ENCODE measurements around the gene SEPHS2. TPM values are rescaled to one million over a fixed set of nuclear protein-coding genes. Genes with fewer than 3 reads are reported as not detected.
A peak's percentile ranks its signal among the peaks of the same experiment; 100 is the strongest.

The SEPHS2 gene
- total and polyA plus RNA-seq, 2 experiments from 2014 or later, result 14.0 to 51.9 TPM

- Histone ChIP-seq H3K27ac (peak overlapping the region; percentile 86), H3K4me1 (ENCODE audit: low read depth) (no peaks in the 10 kb centered on the region), H3K36me3 (peaks cover 3% of the 10 kb centered on the region), H3K4me3 (peak overlapping the region; percentile 38), H3K9me3 (ENCODE audit: low read depth) (no peaks in the 10 kb centered on the region), H3K27me3 (no peaks in the 10 kb centered on the region)
- no peak for DNase-seq (ENCODE audit: low read depth in 1 of 2, low spot score in 1 of 2)
- TF ChIP-seq CTCF (IDR thresholded peaks at IDR 0.05; ENCODE audit: low read depth, low read length), result peak; percentile 11
Measured at GRCh38 chr16:30418350-30419181, 27.1 kb downstream of the SEPHS2 start.

- Histone ChIP-seq H3K9me3 (ENCODE audit: low read depth) (no peaks in the 10 kb centered on the region), H3K4me3 (peak overlapping the region; percentile 38), H3K27me3 (no peaks in the 10 kb centered on the region), H3K27ac (peak overlapping the region; percentile 86), H3K4me1 (ENCODE audit: low read depth) (no peaks in the 10 kb centered on the region), H3K36me3 (peaks cover 4% of the 10 kb centered on the region)
- no peak for TF ChIP-seq CTCF (IDR thresholded peaks at IDR 0.05; ENCODE audit: low read depth, low read length)
- DNase-seq (ENCODE audit: low read depth in 1 of 2, low spot score in 1 of 2), result peak; percentile 94 to 96
Measured at GRCh38 chr16:30417529-30418349, 27.9 kb downstream of the SEPHS2 start.

GRCh38 chr16:30416624-30417528 is 28.8 kb downstream of the SEPHS2 start:
- Histone ChIP-seq H3K9me3 (ENCODE audit: low read depth) (no peaks in the 10 kb centered on the region), H3K4me3 (peak overlapping the region; percentile 38), H3K36me3 (peaks cover 3% of the 10 kb centered on the region), H3K4me1 (ENCODE audit: low read depth) (no peaks in the 10 kb centered on the region), H3K27me3 (no peaks in the 10 kb centered on the region), H3K27ac (no peak overlapping the region)
- no peak for TF ChIP-seq CTCF (IDR thresholded peaks at IDR 0.05; ENCODE audit: low read depth, low read length)
- peak in 1 of 2 donors; percentile 18 for DNase-seq (ENCODE audit: low read depth in 1 of 2, low spot score in 1 of 2)

- no peaks in the 10 kb centered on the region for H3K27me3 ChIP-seq
- no peak for TF ChIP-seq CTCF (IDR thresholded peaks at IDR 0.05; ENCODE audit: low read depth, low read length)
- no peaks in the 10 kb centered on the region for H3K9me3 ChIP-seq (ENCODE audit: low read depth)
- no peak overlapping the region for H3K27ac ChIP-seq
- peaks cover 3% of the 10 kb centered on the region for H3K36me3 ChIP-seq
- H3K4me1 ChIP-seq (ENCODE audit: low read depth), result no peaks in the 10 kb centered on the region
- no peak overlapping the region for H3K4me3 ChIP-seq
- DNase-seq (ENCODE audit: low read depth in 1 of 2, low spot score in 1 of 2), result no peak
Measured at GRCh38 chr16:30416047-30416603, 29.5 kb downstream of the SEPHS2 start.

- no peaks in the 10 kb centered on the region for H3K9me3 ChIP-seq (ENCODE audit: low read depth)
Measured at GRCh38 chr16:30414159-30414558, 31.5 kb downstream of the SEPHS2 start.

More at GRCh38 chr16:30414159-30414558, 31.5 kb downstream of the SEPHS2 start:
- Histone ChIP-seq H3K4me1 (ENCODE audit: low read depth) (no peaks in the 10 kb centered on the region), H3K36me3 (peaks cover 3% of the 10 kb centered on the region), H3K27me3 (no peaks in the 10 kb centered on the region), H3K27ac (no peak overlapping the region), H3K4me3 (no peak overlapping the region)
- no peak for DNase-seq (ENCODE audit: low read depth in 1 of 2, low spot score in 1 of 2)
- no peak for TF ChIP-seq CTCF (IDR thresholded peaks at IDR 0.05; ENCODE audit: low read depth, low read length)

Measured in cardiac muscle cell (in vitro differentiated cells and primary cell).